Mesenteric fat pad (tissue), 1 donor: ENCODE measurements around the gene OR2V2. TPM values are rescaled to one million over a fixed set of nuclear protein-coding genes. Genes with fewer than 3 reads are reported as not detected.

Experiments used
- DNase-seq: peaks from one replicate; pipeline ENCODE4 v3.0.0-alpha.2; 2020; ENCODE audit warnings: low spot score
- total RNA-seq: library from RNA; stranded (reverse); fragmentation: NEBNext Ultra II Directional; extraction: Animal tissue kit (Norgen Biotek cat#: 25700); gene quantifications from one replicate; pipeline ENCODE4 v1.2.1, GENCODE V29; 2021
- donor health status: DM: yes; HTN: yes; CAD: no.

Gene OR2V2
- total RNA-seq, 1 donor from 2014 or later, result not detected

DNA sequence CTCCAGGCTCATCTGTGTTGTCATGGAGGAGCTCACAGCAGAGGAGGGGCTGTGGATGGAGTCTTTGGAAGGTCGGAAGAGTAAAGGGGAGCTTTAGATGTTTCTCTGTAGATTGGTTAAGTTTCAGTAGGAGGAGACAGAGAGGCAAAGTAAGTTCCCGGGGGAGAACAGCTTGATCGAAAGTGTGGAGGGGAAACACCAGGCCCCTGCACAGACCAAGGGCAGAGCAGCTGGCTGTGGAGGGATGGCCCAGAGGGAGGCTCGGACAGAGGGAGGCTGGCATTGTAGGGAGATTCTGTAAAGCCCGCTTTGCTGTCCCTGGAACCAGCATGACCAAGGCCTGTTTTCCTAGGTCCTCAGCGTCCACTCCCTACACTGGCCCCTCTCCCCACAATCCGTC lies 5.3 kb upstream of the OR2V2 start:
- DNase-seq, result no peak

DNA sequence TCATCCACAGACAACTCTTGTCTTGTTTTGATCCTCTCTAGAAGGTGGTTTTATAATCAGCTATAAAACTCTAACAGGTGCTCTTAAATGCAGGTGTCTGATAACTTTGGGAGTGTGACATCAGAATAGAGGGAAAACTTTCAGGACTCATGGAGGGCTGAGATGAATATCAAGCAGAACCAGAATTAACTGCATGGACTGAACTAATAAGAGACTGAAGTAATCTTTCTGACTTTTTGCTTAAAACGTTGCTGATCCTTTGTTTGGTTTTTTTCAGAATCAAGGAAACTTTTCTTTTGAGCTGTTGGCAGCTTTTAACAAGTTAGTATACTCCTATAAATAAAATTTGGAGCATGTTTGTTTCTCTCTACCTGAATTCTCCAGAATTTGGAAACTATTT lies 2.3 kb upstream of the OR2V2 start:
- no peak for DNase-seq

DNA sequence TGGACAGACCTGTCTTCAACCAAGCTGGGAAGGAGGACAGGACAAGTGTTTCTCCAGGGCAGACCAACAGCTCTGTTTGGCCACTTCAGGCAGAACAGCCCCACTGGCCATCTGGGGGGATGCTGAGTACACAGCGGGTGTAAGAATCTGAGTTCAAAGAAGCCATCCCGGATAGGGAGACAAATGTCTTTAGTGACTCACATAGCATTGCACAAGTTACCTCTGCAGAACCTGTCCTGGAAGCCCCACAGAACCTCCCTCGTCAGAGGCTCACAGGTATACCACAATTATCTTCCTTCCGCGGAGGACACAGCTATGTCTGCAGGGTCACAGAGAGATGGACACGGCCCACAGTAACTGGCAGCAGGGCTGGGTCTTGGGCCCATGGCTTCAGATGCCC lies 2.0 kb downstream of the OR2V2 start:
- DNase-seq, result no peak

DNA sequence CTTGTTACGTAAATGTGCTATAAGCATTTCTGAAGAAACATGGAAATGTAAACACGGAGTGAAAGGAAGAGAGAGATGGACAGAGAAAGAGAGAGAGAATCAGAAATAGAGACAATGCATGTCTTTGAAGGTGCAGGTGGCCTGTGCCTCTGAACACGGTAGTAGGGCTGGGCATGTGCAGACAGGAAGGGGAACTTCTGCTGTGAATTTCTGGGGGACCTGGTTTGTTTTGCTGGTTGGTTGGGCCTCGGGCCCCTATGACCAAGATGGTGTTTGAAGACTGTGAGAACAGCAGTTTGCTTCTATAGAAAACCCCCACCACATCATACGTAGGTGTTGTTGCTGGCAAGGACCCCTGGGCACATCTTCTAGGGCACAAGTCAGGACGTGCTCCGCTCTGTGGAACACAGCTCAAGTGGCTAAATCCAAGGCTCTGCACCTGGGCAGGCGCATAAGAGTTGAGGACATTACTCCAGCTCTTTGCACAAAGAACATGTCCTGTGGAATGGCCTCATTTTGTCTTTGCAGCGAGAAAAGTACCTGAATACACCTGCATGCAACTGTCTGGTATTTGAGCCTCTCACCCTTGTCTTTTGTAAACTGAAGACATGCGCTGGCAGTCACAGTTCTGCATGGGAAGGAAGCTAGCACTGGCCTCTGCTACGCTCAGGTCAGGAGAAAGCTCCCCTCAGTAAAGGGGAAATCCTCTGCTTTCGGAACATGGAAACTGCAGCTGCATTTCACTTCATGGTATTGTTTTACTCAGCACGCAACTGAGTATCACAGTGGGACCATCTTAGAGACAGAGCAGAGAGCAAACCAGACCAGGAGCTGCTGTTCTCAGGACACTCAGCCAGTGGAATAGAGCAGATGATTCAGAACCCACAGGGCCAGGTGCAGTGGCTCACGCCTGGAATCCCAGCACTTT lies 2.7 kb downstream of the OR2V2 start:
- DNase-seq, result no peak

DNA sequence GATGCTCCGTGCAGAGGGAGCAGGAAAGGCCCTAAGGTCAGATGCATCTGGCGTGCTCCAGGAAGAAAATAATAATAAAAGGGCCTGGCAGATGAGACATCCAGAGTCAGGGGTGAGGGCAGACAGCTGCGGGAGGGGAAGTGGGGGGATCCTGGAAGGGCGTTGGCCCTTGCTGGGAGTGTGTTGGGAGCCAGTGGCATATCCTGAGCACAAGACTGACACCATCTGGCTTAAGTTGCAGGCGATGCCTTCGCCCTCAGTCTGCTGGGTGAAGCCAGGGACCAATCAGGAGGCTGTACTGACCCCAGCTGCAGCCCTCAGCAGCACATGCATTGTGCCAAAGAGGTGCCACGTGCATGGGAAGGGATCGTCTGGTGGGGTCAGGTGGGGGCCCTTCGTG lies 3.8 kb downstream of the OR2V2 start:
- no peak for DNase-seq

DNA sequence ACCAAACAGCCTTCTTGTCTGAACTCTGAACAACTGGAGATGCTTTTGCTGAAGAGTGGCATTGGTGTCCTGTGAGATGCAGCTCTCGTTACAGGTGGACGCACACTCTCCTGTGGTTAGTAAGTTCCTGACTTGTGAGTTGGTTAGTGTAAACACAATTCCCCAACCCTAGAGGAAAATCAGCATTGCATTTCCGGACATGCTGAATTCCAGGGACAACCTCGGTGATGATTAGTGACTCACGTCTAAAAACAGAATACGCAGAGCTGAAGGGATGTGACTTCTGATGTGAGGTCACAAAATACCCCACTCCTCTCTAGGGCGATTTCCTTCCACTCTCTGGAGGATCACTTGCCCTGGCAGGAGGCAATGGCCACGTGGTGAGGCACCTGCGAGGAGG lies 5.0 kb downstream of the OR2V2 start:
- no peak for DNase-seq

DNA sequence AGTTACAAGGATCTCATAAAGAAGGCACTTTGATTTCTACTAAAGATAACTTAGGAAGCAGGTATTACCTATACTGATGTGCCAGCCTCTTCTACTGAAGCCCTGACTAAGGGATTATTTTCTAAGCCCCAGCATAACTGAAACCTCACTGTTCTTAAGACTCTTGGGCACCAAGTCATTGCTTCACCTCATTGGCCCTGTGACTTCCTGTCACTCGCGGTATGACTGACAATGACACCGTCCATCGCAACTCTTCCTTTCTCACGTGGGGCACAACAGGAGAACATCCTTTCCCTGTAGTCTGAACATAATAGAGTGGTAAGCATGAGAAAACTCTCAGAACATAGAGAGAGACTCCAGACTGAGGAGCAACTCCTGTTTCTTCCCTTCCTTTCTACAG lies 6.4 kb downstream of the OR2V2 start:
- no peak for DNase-seq

DNA sequence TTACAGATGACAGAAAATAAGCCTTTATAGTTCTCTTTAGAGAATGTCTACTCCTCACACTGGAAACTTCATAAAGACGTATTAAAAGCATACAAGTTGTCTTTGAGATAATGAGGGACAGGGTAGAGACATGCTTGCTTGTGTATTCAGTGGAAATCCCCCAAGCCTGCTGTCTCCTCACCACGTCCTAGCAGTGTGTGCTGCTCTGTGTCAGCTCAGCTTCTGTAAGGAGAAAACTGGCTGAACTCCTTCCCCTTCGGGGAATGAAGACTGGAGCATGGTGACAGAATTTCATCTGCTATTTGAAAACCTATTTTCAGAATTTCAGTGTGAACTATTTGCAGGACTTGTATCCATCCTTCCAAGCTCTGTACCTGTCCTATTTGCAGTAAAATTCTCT lies 9.4 kb downstream of the OR2V2 start:
- no peak for DNase-seq

DNA sequence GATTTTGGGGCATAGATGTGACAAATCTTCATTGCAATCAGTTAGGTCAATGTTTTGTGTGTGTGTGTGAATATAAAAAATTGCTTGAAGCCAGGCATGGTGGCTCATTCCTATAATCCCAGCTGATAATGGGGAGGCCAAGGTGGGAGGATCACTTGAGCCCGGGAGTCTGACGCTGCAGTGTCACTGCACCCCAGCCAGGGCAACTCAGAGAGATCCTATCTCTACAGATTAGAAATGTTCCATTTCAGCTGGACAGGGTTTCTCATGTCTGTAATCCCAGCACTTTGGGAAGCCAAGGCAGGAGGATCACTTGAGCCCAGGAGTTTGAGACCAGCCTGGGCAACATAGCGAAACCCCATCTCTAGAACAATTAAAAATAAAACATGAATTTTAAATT lies 11.5 kb downstream of the OR2V2 start:
- DNase-seq, result no peak

DNA sequence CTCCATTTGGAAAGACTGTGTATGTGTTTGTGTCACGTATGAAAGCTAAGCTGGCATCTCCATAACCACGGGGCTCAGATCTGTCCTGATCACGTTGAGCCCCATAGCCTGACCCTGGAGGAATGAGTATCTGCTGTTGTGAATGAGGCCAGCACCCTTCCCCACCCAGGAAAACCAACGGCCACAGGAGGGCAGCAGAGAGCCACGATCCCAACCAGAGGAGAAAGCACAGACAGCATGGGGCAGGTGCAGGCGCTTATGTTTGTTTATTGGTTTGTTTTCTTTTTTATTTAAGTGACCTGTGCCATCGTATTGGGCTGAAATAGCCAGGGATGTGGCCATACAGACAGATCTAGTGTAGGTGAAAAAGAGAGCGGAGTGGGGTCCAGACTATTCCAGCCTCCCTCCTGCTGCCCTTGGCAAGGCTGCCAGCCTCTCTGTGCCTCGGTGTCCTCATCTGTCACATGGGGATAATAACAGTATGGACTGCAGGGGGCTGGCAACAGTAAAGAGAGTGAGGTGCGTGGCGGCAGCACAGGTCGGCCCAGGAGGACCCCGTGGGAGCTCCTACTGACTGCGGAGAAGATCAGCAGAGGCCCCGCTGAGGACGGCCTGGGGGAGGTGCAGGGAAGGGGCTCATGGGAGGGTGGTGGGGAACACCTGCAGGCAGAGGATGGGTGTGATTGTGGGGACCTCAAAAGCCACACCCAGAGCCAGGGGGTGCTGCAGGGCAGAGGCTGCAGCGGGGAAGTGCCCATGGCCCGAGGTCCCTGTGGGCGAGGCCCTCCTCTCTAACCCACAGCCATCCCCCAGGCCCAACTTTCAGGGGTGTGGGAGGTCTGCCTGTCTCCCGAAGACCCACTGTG lies 12.1 kb downstream of the OR2V2 start:
- DNase-seq, result no peak

DNA sequence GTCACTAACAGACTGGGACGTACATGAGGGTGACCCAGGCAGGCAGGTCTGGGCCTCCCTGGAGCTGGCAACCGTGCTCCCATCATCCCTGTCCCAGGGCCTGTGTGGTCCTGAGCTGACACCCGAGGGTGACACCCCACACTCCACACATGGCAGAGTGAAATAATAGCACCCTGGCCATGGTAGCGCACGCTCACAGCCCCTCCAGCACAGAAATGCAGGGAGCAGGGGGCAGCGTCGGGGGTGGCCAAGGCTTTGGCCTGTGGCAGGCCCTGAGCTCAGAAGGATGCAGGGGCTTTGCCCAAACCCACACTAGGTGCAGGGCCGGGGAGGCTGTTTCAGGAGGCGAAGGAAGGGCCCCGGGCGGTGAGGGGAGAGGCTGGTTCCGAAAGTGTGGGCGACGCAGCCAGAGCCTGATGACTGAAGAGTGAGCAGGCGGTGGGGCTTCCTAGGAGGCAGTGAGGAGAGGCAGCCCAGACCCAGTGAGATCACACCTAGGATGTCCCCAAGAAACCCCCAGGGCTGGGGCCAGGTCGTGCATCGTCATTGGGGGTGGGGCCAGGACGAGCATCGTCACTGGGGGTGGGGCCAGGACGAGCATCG lies 12.9 kb downstream of the OR2V2 start:
- DNase-seq, result peak; percentile 89

DNA sequence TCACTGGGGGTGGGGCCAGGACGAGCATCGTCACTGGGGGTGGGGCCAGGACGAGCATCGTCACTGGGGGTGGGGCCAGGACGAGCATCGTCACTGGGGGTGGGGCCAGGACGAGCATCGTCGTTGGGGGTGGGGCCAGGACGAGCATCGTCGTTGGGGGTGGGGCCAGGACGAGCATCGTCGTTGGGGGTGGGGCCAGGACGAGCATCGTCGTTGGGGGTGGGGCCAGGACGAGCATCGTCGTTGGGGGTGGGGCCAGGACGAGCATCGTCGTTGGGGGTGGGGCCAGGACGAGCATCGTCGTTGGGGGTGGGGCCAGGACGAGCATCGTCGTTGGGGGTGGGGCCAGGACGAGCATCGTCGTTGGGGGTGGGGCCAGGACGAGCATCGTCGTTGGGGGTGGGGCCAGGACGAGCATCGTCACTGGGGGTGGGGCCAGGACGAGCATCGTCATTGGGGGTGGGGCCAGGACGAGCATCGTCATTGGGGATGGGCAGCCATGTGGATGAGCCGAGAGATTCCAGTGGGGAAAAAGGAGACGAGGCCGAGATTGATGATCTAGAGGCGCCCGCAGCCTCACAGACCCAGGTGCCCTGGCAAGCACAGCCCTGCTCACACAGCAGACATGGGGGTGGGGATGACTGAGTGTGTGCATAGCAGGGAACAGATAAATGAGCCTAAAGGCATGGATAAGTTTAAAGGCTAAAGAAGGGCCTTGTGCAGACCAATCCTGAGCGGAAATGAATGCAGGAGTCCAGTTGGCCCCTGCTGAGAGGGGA lies 13.6 kb downstream of the OR2V2 start:
- peak; percentile 45 for DNase-seq

DNA sequence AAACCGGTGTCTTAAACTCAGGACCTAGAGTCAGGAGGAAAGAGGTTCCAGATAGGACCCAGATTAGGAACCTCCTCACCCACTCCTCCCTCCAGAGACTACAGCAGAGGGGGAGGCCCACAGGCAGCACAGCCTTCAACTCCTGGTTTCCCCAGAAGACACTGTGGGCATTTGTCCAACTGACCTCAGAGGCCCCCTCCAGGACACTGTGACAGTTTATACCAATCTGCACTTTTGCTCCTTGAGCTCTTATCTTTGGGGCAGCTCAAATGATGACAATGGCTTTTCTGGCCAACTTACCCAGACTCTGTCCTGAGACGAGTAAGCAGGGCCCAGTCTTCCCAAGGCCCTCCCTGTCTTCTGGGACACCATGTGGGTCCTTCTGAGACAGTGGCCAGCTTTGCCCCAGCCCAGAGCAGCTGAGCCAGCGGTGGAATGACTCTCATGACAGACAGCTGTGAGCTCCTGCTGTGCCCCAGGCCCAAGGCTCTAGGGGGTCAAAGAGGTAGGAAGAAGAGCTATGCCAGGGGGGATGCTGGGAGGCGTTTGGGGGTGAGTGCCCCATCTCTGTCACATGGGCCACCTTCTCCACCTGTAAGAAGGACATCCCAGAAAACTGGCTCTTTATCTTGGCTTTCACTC lies 14.3 kb downstream of the OR2V2 start:
- DNase-seq, result no peak

DNA sequence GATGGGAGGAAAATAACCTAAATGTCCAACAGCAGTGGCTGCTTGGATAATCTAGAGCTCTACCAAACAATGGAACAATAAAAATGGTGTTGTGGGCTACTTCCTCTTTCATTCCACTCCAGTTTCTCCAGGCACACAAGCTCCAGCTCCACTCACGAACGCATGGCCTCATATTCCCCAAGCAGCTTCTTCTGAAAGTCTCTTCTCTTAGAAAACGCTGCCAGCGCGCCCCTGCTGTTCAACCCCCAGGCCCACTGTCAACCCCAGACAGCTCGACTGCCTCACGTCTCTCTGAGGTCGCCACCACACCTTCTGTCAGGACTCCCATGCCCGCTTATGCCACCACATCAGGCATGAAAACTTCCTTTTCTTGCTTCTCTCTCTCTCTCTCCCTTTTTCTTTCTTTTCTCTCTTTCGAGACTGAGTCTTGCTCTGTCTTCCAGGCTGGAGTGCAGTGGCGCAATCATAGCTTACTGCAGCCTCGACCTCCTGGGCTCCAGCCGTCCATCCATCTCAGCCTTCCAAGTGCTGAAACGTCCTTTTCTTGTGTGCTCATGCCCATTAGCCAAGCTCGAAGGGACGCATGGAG lies 16.2 kb downstream of the OR2V2 start:
- no peak for DNase-seq

DNA sequence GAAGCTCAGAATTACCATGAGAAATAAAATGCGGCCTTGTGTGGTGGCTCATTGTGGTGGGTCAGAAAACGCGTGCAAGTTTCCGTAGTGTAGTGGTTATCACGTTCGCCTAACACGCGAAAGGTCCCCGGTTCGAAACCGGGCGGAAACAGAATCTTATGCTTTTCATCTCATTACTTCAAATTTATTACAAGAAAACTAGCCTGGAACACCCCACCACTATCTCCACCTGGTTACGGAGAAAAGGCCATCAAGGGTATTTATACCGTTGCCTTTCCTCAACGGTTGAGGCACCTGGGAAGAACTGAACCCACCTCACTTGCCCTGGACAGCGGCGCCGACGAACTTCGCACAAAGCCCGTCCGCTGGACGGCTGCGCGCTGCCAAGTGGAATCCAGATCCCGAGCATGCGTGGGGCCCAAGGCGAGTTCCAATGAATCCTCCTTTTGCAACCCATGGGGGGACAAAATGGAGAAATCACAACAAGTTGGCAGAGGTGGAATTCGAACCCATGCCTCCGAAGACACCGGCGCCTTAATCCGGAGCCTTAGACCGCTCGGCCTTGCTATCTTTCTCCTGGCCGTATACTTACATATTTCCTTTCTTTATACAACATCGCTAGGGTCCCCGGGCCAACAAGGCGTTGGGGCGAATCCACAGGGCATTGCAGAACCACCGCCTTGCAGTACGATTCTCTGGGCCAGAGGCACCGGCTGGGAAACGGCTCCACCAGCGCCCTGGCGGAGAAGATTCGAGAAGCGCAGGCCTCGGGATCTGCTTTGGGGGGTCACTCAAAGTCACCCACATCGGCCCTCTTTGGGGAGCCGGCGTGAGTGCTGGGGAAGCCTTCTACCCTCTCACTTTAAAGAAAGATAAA lies 16.9 kb downstream of the OR2V2 start:
- DNase-seq, result no peak

DNA sequence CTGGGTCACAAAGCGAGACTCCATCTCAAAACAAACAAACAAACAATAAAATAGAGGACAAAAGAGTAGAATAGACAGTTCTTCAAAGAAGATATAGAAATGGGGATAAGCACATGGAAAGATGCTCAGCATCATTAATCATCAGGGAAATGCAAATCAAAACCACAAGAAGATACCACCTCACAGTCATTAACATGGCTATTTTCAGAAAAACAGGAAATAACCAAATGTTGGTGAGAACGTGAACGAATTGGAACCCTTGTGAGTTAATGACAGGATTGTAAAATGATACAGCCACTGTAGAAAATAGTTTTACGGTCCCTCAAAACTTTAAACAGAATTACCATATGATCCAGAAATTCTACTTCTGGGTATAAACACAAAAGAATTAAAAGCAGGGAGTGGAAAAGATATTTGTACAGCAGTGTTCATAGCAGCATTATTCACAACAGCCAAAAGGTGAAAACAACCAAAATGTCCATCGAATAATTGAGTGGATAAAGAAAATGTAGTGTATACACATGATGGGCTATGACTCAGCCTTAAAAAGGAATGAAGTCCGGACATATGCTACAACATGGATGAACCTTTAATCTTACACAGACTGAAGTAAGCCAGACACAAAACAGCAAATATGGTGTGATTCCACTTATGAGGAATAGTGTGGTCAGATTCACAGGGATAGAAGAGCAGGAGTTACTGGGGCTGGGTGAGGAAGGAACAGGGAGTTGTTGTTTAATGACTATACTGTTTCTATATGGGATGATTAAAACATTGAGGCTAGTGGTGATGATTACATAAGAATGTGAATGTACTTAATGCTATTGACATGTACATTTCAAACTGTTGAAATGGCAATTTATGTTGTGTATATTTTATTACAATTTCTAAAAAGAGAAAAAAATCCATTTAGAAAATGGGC lies 19.7 kb downstream of the OR2V2 start:
- no peak for DNase-seq

DNA sequence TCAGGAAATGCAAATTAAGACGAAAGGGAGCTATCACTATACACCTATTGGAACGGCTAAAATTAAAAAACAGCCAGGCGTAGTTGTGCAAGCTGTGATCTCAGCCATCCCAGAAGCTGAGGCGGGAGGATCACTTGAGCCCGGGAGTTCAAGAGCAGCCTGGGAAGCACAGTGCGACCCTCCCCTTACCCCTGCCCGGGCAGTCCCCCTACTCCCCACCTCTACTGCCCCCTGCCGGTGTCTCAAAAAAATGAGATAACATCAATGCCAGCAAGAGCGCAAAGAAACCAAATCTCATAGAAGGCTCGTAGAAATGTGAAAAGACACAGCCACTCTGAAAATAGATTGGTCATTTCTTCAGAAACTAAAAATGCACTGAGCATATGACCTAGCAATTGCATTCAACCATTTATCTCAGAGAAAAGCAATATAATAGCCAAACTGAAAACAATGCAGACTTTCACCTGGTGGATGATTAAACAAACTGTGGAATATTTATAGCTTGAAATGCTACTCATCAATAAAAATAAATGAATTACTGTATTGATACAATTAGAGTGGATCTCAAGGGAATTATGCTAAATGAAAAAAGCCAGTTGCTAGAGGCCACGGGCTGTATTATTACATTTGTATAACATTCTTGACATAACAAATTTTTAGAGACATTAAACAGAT lies 20.6 kb downstream of the OR2V2 start:
- no peak for DNase-seq
